Measurements from ENCODE around the gene CDK15. TPM values are rescaled to one million over a fixed set of nuclear protein-coding genes. Genes with fewer than 3 reads are reported as not detected.
"Not testable (repeated sequence)": the region's sequence is repeated elsewhere in the genome, so short reads cannot be mapped to it uniquely, and the experiment has no call there.

Gene CDK15
- 8.0 and 9.2 TPM in 2 replicates for total RNA-seq (2014; rRNA removed; shearing (Covaris generic))

GRCh38 chr2:201806442-201807170, at the start of gene CDK15:
TSS of gene CDK15 (plus strand) at chr2:201806537. CDS start at chr2:201806665, 128 bp downstream.
- peak; percentile 39 for DNase-seq (ENCODE audit: low spot score)

- DNase-seq (ENCODE audit: low spot score) = no peak
Observed at GRCh38 chr2:201758234-201758633, 48.1 kb upstream of the CDK15 start.

GRCh38 chr2:201758873-201759272, 47.5 kb upstream of the CDK15 start:
- DNase-seq (ENCODE audit: low spot score) = no peak

GRCh38 chr2:201759567-201759966, 46.8 kb upstream of the CDK15 start:
- DNase-seq (ENCODE audit: low spot score) = no peak

GRCh38 chr2:201761101-201761500, 45.2 kb upstream of the CDK15 start:
- DNase-seq (ENCODE audit: low spot score) = no peak

GRCh38 chr2:201764469-201764868, 41.9 kb upstream of the CDK15 start:
- DNase-seq (ENCODE audit: low spot score) = not testable (repeated sequence)

- no peak for DNase-seq (ENCODE audit: low spot score)
Observed at GRCh38 chr2:201765799-201766198, 40.5 kb upstream of the CDK15 start.

- no peak for DNase-seq (ENCODE audit: low spot score)
Observed at GRCh38 chr2:201768918-201769317, 37.4 kb upstream of the CDK15 start.

GRCh38 chr2:201769666-201770373, 36.5 kb upstream of the CDK15 start:
- no peak for DNase-seq (ENCODE audit: low spot score)

- no peak for DNase-seq (ENCODE audit: low spot score)
Observed at GRCh38 chr2:201773990-201774389, 32.3 kb upstream of the CDK15 start.

- no peak for DNase-seq (ENCODE audit: low spot score)
Observed at GRCh38 chr2:201774546-201774945, 31.8 kb upstream of the CDK15 start.

GRCh38 chr2:201775326-201775725, 31.0 kb upstream of the CDK15 start:
- no peak for DNase-seq (ENCODE audit: low spot score)

- DNase-seq (ENCODE audit: low spot score) = no peak
Observed at GRCh38 chr2:201777043-201777442, 29.3 kb upstream of the CDK15 start.

GRCh38 chr2:201777869-201778268, 28.5 kb upstream of the CDK15 start:
- no peak for DNase-seq (ENCODE audit: low spot score)

- no peak for DNase-seq (ENCODE audit: low spot score)
Observed at GRCh38 chr2:201779901-201780673, 26.2 kb upstream of the CDK15 start.

- peak; percentile 99 for DNase-seq (ENCODE audit: low spot score)
Observed at GRCh38 chr2:201780674-201781493, 25.5 kb upstream of the CDK15 start, which contains the start of gene ALS2. TSS of gene ALS2 (minus strand) at chr2:201780933. CDS start at chr2:201768885, 12,048 bp downstream.

GRCh38 chr2:201781557-201782051, 24.7 kb upstream of the CDK15 start:
- DNase-seq (ENCODE audit: low spot score) = no peak

GRCh38 chr2:201784563-201784962, 21.8 kb upstream of the CDK15 start:
- no peak for DNase-seq (ENCODE audit: low spot score)

- DNase-seq (ENCODE audit: low spot score) = no peak
Observed at GRCh38 chr2:201785135-201785534, 21.2 kb upstream of the CDK15 start.

- DNase-seq (ENCODE audit: low spot score) = no peak
Observed at GRCh38 chr2:201786471-201786870, 19.9 kb upstream of the CDK15 start.

- no peak for DNase-seq (ENCODE audit: low spot score)
Observed at GRCh38 chr2:201788371-201788770, 18.0 kb upstream of the CDK15 start.
